KMS-11 (cell line): ENCODE data around the gene ZFP36L1.

ENCODE experiments used
- H2AFZ ChIP-seq: fragments of 200-600 bp; sonication (generic); 2 replicates; pipeline ENCODE4 v1.6.1; 2016; ENCODE audit warnings: antibody characterized with exemption, mixed run types, low read depth
- H3K27ac ChIP-seq: fragments of 200-600 bp; sonication (generic); 2 replicates; pipeline ENCODE4 v1.6.1; 2016; ENCODE audit warnings: mild to moderate bottlenecking, mixed run types
- H3K27me3 ChIP-seq: fragments of 200-600 bp; sonication (generic); 2 replicates; pipeline ENCODE4 v1.6.1; 2017; ENCODE audit warnings: mild to moderate bottlenecking, low read depth, mixed run types, moderate library complexity; ENCODE audit not compliant: insufficient read depth
- H3K36me3 ChIP-seq: fragments of 200-600 bp; sonication (generic); 2 replicates; pipeline ENCODE4 v1.6.1; 2017; ENCODE audit warnings: mild to moderate bottlenecking, mixed run types; ENCODE audit not compliant: insufficient read depth
- H3K4me1 ChIP-seq: fragments of 200-600 bp; sonication (generic); 2 replicates; pipeline ENCODE4 v1.6.1; 2016; ENCODE audit warnings: mild to moderate bottlenecking, low read depth, mixed run types; ENCODE audit not compliant: poor library complexity, severe bottlenecking
- H3K4me2 ChIP-seq: fragments of 200-600 bp; sonication (generic); 2 replicates; pipeline ENCODE4 v1.7.0; 2016; ENCODE audit warnings: mild to moderate bottlenecking, mixed run types
- H3K4me3 ChIP-seq: fragments of 200-600 bp; sonication (generic); IDR thresholded peaks from 2 replicates; pipeline ENCODE4 v1.6.1; 2017; ENCODE audit warnings: low read depth, low read length, mixed read lengths; ENCODE audit not compliant: insufficient read depth
- H3K79me2 ChIP-seq: fragments of 200-600 bp; sonication (generic); 2 replicates; pipeline ENCODE4 v1.6.1; 2016; ENCODE audit warnings: low read depth, mixed run types; ENCODE audit not compliant: insufficient read depth
- H3K9ac ChIP-seq: fragments of 200-600 bp; sonication (generic); 2 replicates; pipeline ENCODE4 v1.6.1; 2016; ENCODE audit warnings: mild to moderate bottlenecking, mixed run types
- H4K20me1 ChIP-seq: fragments of 200-600 bp; sonication (generic); 2 replicates; pipeline ENCODE4 v1.6.1; 2016; ENCODE audit warnings: mild to moderate bottlenecking, mixed run types; ENCODE audit not compliant: insufficient read depth
- TF ChIP-seq, protein P1 (sequence below): fragments of 200-600 bp; sonication (generic); conservative IDR thresholded peaks from 2 replicates; pipeline ENCODE4 v1.6.1; 2017; ENCODE audit warnings: low read depth, mild to moderate bottlenecking, antibody characterized with exemption, low read length, moderate library complexity, mixed read lengths

Gene ZFP36L1

DNA sequence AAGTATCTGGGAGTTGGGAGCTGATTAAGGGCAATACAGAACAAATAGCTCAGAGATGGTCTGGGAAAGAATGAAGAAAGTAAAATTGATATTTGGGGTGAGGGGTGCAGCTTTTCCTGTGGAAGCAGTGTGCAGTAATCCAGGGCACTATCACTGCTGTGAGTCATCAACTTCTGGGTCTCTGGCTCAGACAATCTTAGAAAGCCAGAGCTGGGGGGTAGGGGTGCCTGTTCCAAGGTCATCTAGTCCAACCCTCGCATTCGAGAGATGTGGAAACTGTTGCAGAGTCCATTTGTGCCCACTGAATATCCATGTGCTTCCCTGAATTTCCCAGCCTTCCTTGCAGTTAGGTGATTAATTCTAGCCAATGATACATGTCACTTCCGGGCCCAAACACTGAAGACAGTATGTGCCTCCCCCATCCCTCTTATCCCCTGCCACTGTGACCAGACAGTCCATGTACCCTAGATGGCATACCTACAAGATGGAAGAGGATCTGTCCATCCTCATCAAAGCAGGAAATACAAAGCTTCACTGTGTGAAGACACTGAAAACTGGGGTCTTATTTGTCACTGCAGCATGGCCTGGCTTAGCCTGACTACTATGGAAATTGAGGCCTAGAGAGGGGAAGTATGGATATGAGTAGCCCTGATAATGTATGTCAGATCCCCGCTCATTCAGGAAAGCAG lies 51.9 kb downstream of the ZFP36L1 start:
- no peak overlapping the region for H3K4me3 ChIP-seq
- no peak overlapping the region for H3K4me2 ChIP-seq
- no peak overlapping the region for H3K9ac ChIP-seq
- H4K20me1 ChIP-seq: no peaks in the 10 kb centered on the region
- no peaks in the 10 kb centered on the region for H3K79me2 ChIP-seq
- no peaks in the 10 kb centered on the region for H3K4me1 ChIP-seq
- H3K36me3 ChIP-seq: no peaks in the 10 kb centered on the region
- TF ChIP-seq, protein P1, sequence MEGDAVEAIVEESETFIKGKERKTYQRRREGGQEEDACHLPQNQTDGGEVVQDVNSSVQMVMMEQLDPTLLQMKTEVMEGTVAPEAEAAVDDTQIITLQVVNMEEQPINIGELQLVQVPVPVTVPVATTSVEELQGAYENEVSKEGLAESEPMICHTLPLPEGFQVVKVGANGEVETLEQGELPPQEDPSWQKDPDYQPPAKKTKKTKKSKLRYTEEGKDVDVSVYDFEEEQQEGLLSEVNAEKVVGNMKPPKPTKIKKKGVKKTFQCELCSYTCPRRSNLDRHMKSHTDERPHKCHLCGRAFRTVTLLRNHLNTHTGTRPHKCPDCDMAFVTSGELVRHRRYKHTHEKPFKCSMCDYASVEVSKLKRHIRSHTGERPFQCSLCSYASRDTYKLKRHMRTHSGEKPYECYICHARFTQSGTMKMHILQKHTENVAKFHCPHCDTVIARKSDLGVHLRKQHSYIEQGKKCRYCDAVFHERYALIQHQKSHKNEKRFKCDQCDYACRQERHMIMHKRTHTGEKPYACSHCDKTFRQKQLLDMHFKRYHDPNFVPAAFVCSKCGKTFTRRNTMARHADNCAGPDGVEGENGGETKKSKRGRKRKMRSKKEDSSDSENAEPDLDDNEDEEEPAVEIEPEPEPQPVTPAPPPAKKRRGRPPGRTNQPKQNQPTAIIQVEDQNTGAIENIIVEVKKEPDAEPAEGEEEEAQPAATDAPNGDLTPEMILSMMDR: no peak
- no peak overlapping the region for H2AFZ ChIP-seq
- H3K27ac ChIP-seq: no peak overlapping the region
- H3K27me3 ChIP-seq: no peaks in the 10 kb centered on the region

DNA sequence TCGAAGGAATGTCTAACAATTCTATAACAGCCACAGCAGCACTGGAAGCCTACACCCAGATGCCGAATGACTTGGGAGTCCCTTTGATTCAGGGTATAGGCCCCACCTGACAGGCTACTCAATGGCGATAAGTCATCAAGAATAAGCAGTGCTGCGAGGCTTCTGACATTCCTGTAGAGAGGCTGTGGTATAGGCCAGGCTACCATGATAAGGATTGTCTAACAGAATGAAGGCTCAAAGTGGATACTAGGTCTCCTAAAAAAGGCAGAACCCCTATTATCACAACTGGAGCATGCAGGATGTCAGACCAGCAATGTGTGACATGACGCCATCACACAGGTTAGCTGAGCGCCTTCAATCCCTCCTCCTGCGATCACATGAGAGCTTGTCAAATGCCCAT lies 53.2 kb downstream of the ZFP36L1 start:
- Histone ChIP-seq H3K4me3 (no peak overlapping the region), H3K79me2 (no peaks in the 10 kb centered on the region), H4K20me1 (no peaks in the 10 kb centered on the region), H3K4me1 (no peaks in the 10 kb centered on the region), H3K27ac (no peak overlapping the region), H3K36me3 (no peaks in the 10 kb centered on the region), H3K4me2 (no peak overlapping the region), H3K27me3 (no peaks in the 10 kb centered on the region), H3K9ac (no peak overlapping the region), H2AFZ (no peak overlapping the region)
- TF ChIP-seq, protein P1: no peak

DNA sequence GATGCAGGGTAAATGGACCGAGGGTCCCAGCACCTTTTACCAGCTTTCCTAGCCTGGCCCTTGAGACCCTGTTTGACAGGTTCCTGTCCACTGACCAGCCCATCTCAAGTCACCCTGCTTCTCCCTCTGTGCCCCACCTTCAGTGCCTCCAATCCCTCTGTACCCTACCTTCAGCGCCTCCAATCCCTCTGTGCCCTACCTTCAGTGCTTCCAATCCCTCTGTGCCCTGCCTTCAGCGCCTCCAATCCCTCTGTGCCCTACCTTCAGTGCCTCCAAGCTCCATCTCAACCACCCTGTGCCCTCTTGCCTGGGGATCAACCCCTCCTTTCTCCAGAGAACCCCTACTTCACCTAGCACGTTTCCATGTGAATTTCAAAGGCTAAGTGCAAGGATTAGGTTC lies 54.3 kb downstream of the ZFP36L1 start:
- Histone ChIP-seq H3K9ac (no peak overlapping the region), H3K36me3 (no peaks in the 10 kb centered on the region), H3K79me2 (no peaks in the 10 kb centered on the region), H4K20me1 (no peaks in the 10 kb centered on the region), H3K4me2 (no peak overlapping the region), H2AFZ (no peak overlapping the region), H3K27ac (no peak overlapping the region), H3K4me1 (no peaks in the 10 kb centered on the region), H3K4me3 (no peak overlapping the region), H3K27me3 (no peaks in the 10 kb centered on the region)
- TF ChIP-seq, protein P1: no peak
